NCI-H526 (cell line): ENCODE data around the gene GLDC.

Experiments
- DNase-seq, 2 experiments: peaks; one replicate each; lab custom pipeline; 2025; lab: John Stamatoyannopoulos, UW

The GLDC gene

DNA sequence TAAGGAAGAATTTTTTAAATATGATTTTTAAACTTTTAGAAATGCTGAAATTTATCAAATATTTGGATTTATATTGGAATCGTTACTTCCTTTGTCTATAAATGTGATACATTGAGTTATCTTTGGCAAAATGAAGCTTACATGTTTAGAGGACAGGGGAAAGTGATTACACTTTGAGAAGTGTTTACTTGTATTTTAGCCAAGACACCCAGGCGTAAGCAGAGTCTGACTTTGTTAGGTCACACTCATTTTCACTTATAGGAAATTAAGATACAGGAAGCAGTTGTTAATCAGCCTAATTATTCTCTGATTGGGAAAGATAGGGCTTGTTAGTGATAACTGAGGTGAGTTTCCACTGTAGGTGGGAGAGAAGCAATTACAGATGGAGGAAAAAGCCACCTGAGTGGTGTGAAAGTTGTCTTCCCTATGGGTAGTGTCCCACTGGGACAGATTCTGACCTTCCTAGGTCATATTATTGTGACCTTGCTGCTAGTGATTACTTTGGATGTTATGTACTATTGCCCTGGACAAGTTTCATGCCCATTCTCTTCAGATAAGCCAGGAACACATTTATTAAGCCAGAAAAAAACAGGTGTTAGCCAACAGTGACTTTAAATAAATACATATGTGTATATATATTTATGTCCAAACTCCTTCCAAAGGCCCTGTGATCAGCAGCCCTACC, 143.9 kb downstream of the GLDC start:
- DNase-seq, result no peak

DNA sequence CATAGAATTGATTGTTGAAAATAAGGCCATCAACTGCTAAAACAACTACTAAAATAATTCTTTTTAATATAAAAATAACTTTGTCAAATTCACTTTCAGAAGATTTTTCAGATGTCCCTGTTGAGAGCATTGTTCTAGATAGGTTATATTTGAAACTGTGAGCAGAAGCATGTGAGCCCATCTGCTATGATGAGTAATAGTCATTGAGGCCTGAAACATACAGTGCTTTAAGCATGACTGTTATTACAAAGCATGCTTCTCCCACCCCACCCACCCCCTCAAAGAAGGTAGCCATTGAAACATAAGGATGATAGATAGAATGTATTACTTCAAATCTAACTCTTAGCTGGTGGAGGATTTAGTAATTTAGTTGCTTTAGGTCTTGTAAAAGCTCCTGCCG, 146.5 kb downstream of the GLDC start:
- no peak for DNase-seq

DNA sequence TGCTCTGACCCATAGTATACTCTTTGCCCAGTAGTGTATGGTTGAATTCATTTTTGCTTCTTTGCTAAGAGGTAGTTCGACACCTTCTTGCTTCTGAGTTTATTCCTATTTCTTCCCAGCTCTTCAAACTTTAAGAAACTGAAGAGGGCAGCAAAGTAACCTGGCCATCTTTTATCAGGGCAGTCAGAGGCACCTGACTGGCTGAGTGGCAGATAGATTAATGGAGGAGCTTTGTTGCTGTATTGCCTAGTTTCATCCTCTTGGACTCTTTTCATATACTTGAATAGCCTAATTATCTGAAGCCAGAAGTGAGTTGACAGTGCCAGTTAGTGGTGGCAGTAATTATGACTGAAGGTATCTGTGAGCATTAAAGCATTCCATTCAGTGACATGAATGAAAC, 150.1 kb downstream of the GLDC start:
- DNase-seq, result no peak

DNA sequence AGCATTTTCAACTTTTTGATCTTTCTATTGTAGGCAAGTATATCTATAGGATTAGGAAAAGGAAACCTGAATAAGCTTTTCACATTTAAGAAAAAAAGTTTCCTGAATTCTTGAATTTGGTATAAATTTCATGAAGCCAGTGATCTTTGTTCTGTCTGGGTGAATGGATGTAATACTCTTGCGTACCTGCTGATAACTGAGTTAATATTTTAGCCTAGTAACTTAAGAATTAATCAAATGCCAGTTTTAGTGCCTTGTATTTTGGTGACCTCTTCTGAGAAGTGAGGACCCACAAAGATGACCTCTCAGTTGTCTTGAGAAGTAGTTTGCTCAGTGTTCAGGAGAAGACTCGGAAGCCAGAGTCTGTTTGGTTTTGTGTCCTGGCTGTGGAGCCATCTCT, 154.7 kb downstream of the GLDC start:
- no peak for DNase-seq

DNA sequence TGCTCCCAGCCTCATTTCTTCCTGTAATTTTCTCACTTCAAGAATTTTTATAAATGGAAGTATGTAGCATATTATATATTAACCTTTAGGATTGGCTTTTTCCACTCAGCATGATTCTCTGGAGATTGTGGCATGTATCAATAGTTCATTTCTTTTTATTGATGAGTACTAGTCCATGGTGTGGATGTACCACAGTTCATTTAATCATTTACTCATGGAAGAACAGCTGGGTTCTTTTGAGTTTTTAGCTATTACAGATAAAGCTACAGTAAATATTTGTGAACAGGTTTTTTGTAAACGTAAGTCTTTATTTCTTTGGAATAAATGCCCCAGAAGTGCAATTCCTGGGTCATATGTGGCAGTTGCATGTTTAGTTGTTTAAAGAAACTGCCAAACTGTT, 156.4 kb downstream of the GLDC start:
- no peak for DNase-seq

DNA sequence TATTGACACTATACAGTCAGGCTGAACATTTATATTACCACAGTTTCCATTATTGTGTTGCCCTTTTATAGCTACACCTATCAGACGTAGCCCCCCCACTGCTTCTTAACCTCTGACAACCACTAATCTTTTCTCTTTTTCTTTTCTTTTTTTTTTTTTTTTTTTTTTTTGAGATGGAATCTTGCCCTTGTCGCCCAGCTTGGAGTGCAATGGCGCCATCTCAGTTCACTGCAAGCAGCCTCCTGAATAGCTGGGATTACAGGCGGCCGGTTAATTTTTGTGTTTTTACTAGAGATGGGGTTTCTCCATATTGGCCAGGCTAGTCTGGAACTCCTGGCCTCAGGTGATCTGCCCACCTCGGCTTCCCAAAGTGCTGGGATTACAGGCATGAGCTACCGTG, 157.1 kb downstream of the GLDC start:
- DNase-seq, result no peak

DNA sequence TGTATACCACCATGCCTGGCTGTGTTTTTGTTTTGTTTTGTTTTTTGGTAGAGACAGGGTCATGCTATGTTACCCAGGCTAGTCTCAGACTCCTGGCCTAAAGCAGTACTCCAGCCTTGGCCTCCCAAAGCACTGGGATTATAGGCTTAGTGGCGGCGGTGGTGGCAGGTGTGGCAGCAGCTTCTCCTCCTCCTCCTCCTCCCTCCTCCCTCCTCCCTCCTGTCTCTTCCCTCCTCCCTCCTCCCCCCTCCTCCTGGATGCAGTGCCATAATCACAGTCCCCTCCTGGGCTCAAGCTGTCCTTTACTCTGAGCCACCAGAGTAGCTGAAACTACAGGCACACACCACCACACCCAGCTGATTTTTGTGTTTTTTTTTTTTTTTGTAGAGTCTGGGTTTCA, 161.3 kb downstream of the GLDC start:
- DNase-seq, result no peak
